ENCODE results near the gene ASCC3.

- TF ChIP-seq GATA3 (IDR thresholded peaks at IDR 0.05; ENCODE audit: low read depth, low read length) (no peak), GATA2 (IDR thresholded peaks at IDR 0.05; ENCODE audit: low read depth, low read length) (no peak)
Observed at GRCh38 chr6:100751590-100751989, 129.5 kb downstream of the ASCC3 start.

Data from SH-SY5Y (cell line).